NCI-H446 treated with DMSO at 0.1 percent for 48 hours (cell line): ENCODE results near the gene SOWAHA.
"Not testable (repeated sequence)": the region's sequence is repeated elsewhere in the genome, so short reads cannot be mapped to it uniquely, and the experiment has no call there.

ENCODE experiments used
- DNase-seq: peaks from one replicate; lab custom pipeline; 2025; lab: John Stamatoyannopoulos, UW

Gene SOWAHA

DNA sequence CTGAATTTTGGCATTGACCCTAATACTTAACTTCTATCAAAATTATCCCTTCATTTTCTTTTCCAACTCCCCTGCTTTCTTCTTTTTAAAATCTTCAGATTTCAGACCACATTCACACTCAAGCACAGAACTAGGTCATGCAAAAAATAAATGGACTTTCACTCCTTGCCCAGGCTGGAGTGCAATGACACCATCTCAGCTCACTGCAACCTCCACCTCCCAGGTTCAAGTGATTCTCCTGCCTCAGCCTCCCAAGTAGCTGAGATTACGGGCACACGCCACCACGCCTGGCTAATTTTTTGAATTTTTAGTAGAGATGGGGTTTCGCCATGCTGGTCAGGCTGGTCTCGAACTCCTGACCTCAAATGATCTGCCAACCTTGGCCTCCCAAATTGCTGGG, 41.9 kb downstream of the SOWAHA start:
- DNase-seq, result not testable (repeated sequence)

DNA sequence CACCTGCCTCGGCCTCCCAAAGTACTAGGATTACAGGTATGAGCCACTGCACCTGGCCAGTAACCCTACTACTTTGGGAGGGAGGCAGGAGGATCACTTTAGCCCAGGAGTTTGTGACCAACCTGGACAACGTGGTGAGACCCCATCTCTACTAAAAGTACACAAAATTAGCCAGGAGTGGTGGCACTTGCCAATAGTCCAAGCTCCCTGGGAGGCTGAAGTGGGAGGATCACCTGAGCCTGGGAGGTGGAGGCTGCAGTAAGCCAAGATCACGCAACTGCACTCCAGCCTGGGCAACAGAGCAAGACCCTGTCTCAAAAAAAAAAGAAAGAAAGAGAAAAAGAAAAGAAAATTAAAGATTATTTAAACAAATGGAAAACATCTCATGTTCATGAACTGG, 42.9 kb downstream of the SOWAHA start:
- DNase-seq, result no peak

DNA sequence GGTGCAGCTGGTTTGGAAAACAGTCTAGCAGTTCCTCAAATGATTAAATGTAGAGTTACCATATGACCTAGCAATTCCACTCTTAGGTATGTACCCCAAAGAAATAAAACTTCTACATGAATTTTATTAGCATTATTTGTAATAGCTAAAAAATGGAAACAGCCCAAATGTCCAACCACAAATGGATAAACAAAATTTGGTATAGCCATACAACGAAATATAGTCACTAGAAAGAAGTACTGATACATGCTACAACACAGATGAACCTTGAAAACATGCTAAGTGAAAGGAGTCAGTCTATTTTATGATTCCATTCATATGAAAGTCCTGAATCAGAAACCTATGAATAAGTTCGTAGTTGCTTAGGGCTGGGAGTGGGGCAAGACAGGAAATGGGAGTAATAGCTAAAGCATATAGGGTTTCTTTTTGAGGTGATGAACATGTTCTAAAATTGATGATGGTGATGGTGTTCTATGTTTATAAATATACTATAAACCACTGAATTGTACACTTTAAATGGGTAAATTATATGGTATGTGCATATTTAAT, 46.9 kb downstream of the SOWAHA start:
- no peak for DNase-seq

DNA sequence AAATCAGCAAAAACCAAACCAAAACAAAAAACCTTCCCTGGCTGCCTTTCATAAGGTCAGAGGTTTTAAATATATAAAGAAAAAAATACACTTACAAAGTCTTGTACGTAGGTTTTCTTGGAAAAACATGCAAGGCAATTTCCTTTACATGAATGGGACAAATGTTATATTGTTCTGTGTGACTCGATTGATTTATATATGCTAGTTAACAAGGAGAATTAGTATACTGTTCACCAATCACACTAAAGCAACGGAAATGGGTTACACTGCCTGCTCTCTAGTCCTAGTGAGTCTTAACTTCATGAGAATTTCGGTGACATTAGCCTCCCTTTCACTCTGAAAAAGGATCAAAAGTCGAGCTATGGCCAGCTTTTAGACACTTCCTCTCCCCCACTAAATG, 47.6 kb downstream of the SOWAHA start:
- DNase-seq, result no peak

DNA sequence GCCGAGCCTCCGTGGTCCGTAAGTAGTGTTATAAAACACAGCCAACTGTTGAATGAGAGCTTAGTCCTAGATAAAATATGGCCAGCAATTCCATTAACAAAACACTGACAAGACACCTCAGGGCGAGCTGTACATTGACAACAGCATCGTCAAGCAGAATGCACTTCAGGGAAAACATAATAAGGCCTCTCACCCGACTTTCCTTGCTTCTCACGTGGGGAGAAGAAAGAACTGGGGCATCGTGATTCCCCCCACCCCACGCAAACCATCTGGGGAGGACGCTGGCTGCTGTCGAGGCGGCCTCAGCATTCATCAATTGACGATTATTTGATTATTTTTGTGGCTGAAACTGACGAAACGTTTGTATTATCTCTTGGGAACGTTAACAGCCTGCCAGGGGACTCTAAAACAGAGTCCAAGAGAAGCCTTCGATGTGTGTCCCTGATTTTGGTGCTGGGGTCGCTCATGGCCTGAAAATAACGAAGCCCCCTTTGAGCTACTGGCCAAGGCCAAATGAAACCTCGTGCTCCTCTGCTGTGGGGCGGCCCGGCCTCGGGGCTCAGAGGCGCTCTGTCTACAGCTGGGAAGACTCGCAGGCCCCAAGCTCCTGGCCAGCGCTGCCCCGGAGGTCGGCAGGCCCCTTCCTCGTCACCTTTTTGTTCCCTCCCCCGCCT, 52.7 kb downstream of the SOWAHA start:
- DNase-seq, result no peak
